Sciatic nerve (tissue), 2 donors: Measurements from ENCODE around the gene CLIP4. TPM values are rescaled to one million over a fixed set of nuclear protein-coding genes. Genes with fewer than 3 reads are reported as not detected.
A peak's percentile ranks its signal among the peaks of the same experiment; 100 is the strongest.

ENCODE experiments used
- ATAC-seq: fragments of 200-7000 bp; cut with Tn5 transposase; one replicate; pipeline ENCODE4 v1.9.1; 2020; ENCODE audit warnings: mild to moderate bottlenecking, moderate library complexity
- DNase-seq: peaks from one replicate; pipeline ENCODE4 v3.0.0-alpha.2; 2020; ENCODE audit warnings: low spot score
- intact Hi-C: fragments of 100-400 bp; cut with DNase I; formaldehyde crosslinking; loops from one replicate; pipeline ENCODE4 v1.14.2; 2022
- total RNA-seq: library from RNA; stranded (reverse); fragmentation: NEBNext Ultra II Directional; extraction: Animal tissue kit (Norgen Biotek cat#: 25700); gene quantifications from one replicate; pipeline ENCODE4 v1.2.1, GENCODE V29; 2021
- donor health status: DM: no; HTN: no; CAD: no.
- donor health status: DM: no; HTN: no; CAD: no.

Gene CLIP4
- total RNA-seq, 1 donor from 2014 or later, result 85.6 TPM

DNA sequence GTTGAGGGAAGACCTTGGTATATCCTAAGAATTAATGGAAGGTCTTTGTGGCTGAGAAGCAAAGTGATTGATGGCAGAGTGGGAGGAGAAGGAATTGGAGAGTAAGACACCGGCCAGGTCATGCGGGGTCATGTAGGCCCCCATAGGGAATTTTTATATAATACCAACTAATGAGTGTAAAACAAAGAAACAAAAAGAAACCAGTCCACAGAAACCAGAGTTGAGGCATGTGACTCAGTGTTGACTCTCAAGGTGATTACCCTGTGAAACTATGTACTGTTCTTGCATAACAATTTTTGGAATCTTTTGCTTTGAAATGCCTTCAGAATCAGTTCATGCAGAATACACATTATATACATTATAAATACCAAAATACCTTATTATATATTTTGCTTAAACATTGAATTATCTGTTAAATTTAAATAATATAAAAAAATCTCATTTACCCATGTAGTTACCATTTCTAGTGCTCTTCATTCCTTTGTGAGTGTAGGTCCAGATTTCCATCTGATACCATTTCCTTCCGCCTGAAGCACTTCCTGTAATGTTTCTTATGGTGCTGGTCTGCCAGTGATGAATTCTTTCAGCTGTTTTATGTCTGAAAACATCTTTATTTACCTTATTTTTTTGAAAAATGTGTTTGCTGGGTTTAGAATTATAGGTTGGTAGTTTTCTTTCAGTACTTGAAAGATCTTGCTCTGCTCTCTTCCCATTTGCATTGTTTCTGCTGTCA, 8.6 kb downstream of the CLIP4 start:
- no peak for DNase-seq
- no peak for ATAC-seq
- intact Hi-C loops, result no loop called here

DNA sequence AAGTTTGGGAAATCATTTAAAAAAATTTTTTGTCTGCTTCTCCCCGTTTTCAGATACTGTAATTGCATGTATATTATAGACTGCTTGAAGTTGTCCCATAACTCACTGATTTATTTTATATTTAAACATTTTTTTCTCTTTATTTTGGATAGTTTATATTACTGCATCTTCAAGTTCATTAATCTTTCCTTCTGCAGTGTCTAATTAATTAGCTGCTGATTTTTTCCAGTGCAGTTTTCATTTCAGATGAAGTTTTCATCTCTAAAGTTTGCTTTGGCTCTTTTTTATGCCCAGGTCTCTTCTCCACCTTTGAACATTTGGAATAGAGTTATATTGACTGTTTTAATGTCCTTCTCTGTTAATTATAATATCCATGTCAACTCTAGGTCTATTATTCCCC, 9.3 kb downstream of the CLIP4 start:
- DNase-seq, result no peak
- no peak for ATAC-seq
- intact Hi-C loops, result no loop called here

DNA sequence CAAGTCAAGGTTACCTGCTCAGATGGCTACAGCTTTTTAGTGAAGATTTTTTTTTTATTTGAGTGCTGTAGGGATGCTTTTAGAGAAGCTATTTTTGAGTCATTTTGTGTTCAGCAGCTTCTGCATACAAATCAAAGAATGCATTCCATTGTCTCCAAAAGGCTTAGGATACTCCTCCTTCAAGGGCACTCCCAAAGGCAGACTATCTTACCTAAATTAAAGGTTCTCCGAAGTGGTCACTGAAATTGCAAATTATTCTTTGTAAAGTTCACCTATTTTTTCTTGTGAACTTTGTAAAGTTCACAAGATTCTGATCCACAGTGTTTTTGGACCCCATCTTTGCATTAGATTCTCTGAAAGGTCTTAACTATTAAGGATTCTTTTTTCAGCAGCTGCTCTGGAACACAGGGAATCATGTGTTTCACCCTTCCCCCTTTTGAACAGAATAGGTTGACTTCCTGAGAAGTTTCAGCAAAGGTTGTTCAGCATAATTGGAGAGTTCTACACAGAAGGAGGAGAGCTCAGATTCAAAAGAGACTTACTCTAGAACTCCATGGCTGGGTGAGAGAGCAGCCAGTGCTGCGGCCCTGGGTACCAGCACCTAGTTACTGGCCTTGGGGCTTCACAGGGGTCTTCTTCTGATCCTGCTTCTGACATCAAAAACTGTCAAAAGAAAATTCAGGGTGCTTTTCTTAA, 14.5 kb downstream of the CLIP4 start:
- ATAC-seq (peak; percentile 48), DNase-seq (no peak)
- intact Hi-C loops, result no loop called here

DNA sequence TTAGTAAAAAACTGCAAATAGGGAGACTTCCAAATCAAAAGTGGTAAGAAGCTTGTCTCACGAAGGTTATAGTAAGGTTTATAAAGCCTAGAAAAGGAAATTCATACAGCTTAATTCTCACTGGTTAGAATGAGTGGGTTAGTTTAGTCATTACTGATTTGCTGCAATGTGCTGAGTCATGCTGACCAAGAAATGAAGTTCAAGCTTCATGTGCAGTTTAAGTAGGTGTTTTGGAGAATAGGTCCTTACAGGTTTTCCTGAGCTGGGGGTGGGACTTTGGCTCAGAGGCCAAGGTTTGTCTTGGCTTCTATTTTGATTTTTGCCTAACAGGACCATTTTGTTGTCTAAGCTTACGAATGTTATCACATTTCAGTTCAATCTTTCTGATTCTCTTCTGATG, 15.1 kb downstream of the CLIP4 start:
- intact Hi-C loops, result no loop called here
- DNase-seq (no peak), ATAC-seq (peak; percentile 83)

- ATAC-seq, result no peak
- intact Hi-C loops, result no loop called here
- DNase-seq, result no peak
Measured at GRCh38 chr2:29134933-29135332, 19.7 kb downstream of the CLIP4 start.

- DNase-seq, result no peak
- no peak for ATAC-seq
- intact Hi-C loops, result no loop called here
Measured at GRCh38 chr2:29139152-29139551, 23.9 kb downstream of the CLIP4 start.

GRCh38 chr2:29139731-29140130, 24.5 kb downstream of the CLIP4 start:
- ATAC-seq, result no peak
- intact Hi-C loops, result no loop called here
- DNase-seq, result no peak

GRCh38 chr2:29143657-29144056, 28.4 kb downstream of the CLIP4 start:
- no peak for DNase-seq
- intact Hi-C loops, result no loop called here
- no peak for ATAC-seq

- no peak for ATAC-seq
- no peak for DNase-seq
- intact Hi-C loops, result no loop called here
Measured at GRCh38 chr2:29146197-29146596, 31.0 kb downstream of the CLIP4 start.

DNA sequence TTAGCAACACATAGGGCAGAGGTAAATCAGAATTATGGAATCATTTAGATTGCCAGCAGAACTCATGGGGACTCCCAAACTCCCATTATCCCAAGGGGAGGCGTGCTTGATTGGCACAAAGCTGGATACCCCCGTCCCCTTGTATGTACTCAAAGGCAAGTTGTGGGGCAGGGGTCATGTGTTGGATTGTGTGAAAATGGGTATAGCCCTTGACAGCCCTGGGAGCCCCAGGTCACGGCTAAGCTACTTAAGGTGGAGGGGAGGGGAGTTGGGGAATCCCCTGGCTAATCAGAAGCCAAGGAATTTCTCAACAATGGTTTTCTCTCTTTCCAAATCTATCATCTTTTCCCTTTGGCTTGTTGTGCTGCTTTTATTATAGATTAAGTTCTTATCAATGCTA, 32.7 kb downstream of the CLIP4 start:
- ATAC-seq (no peak), DNase-seq (no peak)
- intact Hi-C loops, result no loop called here

DNA sequence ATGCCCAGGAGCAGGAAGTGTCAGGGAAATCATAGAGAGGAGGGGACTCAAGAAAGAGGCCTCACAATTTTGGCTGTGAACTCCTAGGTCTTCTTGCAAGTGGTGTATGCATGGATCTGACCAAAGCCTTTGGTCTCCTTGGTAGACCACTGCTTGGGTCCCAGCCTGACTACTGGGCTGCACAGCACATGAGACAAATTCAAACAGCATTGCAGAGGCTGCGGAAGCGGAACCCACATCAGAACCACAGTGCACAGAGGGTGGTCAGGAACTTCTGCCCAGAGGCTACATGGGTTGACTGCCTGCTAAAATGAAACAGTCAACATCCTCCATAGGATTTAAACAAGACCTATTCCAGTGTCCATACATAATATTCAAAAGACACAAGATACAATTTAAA, 39.4 kb downstream of the CLIP4 start:
- intact Hi-C loops, result no loop called here
- no peak for DNase-seq
- ATAC-seq, result no peak

GRCh38 chr2:29155578-29155977, 40.4 kb downstream of the CLIP4 start:
- DNase-seq (no peak), ATAC-seq (no peak)
- intact Hi-C loops, result no loop called here

GRCh38 chr2:29157131-29157530, 41.9 kb downstream of the CLIP4 start:
- no peak for ATAC-seq
- intact Hi-C loops, result no loop called here
- DNase-seq, result no peak

DNA sequence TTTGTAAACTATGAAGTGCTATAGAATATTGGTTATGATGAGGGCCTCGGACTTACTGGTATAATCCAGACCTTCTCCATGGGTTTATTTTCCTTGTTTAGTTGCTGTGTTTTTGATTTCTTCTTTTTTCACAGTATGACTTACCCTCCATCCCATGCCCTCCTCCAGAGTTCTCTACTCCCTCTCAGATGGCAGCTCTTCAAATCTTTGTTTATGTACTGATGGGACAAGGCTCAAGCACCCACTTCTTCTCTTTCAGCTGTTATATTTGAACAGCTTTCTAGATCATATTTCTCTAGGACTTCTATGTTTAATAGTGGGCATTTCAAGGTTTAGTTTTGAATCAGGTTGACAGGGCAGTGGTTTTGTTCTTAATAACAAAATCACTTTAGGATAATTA, 43.9 kb downstream of the CLIP4 start:
- intact Hi-C loops, result no loop called here
- ATAC-seq (no peak), DNase-seq (no peak)

DNA sequence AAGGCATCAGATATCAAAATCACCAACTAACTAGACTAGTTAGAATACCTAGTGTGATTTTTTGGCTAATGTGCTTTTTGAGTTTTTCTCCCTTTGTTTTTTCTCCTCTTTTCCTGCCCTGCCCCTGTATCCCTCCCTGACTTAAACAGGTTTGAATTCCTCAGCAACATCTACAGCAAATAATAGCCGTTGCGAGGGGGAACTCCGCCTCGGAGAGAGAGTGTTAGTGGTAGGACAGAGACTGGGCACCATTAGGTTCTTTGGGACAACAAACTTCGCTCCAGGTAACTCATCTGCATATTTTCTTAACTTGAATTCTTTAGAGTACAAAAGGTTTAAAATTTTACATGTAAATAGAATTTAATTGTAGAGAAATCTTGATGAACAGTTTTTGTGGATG, 45.0 kb downstream of the CLIP4 start:
- intact Hi-C loops, result no loop called here
- ATAC-seq (no peak), DNase-seq (no peak)

GRCh38 chr2:29162204-29162928, 47.2 kb downstream of the CLIP4 start:
- intact Hi-C loops, result no loop called here
- DNase-seq, result no peak
- ATAC-seq, result no peak

GRCh38 chr2:29164091-29164846, 49.1 kb downstream of the CLIP4 start:
- DNase-seq (no peak), ATAC-seq (no peak)
- intact Hi-C loops, result no loop called here

DNA sequence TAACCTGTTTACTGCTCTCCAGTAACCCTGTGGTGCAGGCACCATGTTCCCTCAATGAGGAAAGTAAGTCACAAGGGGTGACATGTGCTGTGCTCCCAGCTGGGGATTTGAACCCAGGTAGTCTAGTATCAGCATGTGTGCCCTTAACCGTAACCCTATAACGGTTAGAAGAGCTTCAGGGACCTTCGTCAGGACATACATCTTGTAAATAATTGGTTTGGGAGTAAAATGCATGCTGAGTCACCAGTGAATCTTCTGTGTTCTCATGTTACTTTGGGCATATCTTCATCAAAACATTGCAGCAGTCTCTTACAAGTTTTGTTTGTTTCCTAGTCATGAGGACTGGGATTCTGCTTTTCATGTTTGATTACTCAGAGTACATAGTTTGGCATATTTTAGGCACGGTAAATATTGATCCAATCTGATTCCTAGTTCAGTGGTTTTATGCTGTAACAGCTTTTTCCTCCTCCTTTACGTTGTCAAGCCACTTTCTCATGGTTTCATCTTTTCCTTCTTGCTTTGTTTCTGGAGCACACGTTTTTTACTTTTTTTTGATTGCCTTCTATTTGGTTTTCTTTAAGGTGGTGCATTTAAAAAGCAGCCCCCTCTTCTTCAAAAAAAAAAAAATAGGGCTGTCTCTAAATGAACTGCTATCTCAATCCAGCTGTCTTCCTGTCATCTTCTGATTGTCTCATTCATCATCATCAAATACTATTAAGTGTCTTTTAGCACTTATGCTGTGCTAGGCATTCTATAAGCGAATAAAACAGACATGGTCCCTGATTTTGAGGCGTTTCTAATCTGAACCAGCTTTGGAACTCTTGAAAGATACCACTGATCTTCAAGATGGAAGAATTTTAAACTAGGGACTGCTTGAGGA, 50.4 kb downstream of the CLIP4 start:
- intact Hi-C loops, result no loop called here
- no peak for ATAC-seq

More for the DNA sequence above, 50.4 kb downstream of the CLIP4 start:
- DNase-seq, result no peak
